Mammary epithelial cell (primary cell): Measurements from ENCODE around the gene MYO3B.

ENCODE experiments used
- EZH2 ChIP-seq: IDR thresholded peaks from 2 replicates; pipeline ENCODE4 v1.6.1; 2012; ENCODE audit warnings: low read length, inconsistent platforms, borderline replicate concordance
- TF ChIP-seq, protein P1 (sequence below), 2 donors: IDR thresholded peaks in 1 of 2; conservative IDR thresholded peaks in 1 of 2; 2 replicates each; pipeline ENCODE4 v1.5.1; 2011 to 2012; ENCODE audit warnings: inconsistent platforms in 2 of 2, low read length in 2 of 2, mild to moderate bottlenecking in 2 of 2, control low read depth in 1 of 2, low read depth in 1 of 2; ENCODE audit not compliant: insufficient read depth in 1 of 2; ENCODE audit errors: extremely low read depth in 1 of 2

GRCh38 chr2:170185319-170185718 lies 7.4 kb downstream of the MYO3B start:
- TF ChIP-seq, protein P1, sequence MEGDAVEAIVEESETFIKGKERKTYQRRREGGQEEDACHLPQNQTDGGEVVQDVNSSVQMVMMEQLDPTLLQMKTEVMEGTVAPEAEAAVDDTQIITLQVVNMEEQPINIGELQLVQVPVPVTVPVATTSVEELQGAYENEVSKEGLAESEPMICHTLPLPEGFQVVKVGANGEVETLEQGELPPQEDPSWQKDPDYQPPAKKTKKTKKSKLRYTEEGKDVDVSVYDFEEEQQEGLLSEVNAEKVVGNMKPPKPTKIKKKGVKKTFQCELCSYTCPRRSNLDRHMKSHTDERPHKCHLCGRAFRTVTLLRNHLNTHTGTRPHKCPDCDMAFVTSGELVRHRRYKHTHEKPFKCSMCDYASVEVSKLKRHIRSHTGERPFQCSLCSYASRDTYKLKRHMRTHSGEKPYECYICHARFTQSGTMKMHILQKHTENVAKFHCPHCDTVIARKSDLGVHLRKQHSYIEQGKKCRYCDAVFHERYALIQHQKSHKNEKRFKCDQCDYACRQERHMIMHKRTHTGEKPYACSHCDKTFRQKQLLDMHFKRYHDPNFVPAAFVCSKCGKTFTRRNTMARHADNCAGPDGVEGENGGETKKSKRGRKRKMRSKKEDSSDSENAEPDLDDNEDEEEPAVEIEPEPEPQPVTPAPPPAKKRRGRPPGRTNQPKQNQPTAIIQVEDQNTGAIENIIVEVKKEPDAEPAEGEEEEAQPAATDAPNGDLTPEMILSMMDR (conservative IDR thresholded peaks at IDR 0.05 in 1 of 2, IDR thresholded peaks at IDR 0.05 in 1 of 2; ENCODE audit: extremely low read depth in 1 of 2, insufficient read depth in 1 of 2, low read depth in 1 of 2, low read length in 2 of 2), result no peak
- TF ChIP-seq EZH2, result no peak
